ENCODE measurements around the gene TH.

DNA sequence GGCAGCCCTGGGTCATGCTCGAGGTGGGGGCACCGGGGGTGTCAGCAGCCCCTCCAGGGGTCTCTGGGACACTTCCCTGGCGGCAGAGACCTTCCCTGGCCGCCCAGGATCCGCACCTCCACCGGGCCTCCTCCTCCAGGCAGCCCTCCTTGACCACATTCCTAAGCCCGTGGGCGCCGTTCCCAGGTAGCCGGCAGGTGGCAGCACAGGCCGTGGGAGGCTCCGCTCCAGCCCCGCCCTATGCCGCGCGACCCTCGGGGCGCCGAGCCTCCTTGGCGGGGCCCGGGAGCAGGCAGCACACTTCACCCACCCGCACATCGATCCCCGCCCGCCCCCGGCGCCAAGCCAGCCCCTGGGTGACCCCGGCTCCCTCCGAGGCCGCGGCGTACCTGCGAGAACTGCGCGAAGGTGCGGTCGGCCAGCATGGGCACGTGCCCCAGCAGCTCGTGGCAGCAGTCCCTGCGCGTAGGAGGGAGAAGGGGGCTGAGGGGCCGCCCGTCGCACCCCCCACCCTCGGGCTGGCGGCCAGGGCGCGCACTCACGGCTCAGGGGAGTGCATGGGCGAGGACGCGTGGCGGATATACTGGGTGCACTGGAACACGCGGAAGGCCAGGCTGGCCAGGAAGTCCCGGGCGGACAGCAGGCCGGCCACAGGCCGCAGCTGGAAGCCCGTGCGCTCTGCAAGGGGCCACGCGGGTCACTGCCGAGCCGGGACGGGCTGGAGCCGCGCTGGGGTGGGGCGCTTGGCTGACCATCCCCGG, 5.3 kb downstream of the TH start:
- TF ChIP-seq, protein P1, sequence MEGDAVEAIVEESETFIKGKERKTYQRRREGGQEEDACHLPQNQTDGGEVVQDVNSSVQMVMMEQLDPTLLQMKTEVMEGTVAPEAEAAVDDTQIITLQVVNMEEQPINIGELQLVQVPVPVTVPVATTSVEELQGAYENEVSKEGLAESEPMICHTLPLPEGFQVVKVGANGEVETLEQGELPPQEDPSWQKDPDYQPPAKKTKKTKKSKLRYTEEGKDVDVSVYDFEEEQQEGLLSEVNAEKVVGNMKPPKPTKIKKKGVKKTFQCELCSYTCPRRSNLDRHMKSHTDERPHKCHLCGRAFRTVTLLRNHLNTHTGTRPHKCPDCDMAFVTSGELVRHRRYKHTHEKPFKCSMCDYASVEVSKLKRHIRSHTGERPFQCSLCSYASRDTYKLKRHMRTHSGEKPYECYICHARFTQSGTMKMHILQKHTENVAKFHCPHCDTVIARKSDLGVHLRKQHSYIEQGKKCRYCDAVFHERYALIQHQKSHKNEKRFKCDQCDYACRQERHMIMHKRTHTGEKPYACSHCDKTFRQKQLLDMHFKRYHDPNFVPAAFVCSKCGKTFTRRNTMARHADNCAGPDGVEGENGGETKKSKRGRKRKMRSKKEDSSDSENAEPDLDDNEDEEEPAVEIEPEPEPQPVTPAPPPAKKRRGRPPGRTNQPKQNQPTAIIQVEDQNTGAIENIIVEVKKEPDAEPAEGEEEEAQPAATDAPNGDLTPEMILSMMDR (IDR thresholded peaks at IDR 0.05) = no peak
- TF ChIP-seq POLR2A (IDR thresholded peaks at IDR 0.05) = no peak
